Mesenteric fat pad (tissue), 1 donor: ENCODE measurements around the gene C19orf12. TPM values are rescaled to one million over a fixed set of nuclear protein-coding genes. Genes with fewer than 3 reads are reported as not detected.

Source experiments
- DNase-seq: peaks from one replicate; pipeline ENCODE4 v3.0.0-alpha.2; 2020; ENCODE audit warnings: low spot score
- total RNA-seq: library from RNA; stranded (reverse); fragmentation: NEBNext Ultra II Directional; extraction: Animal tissue kit (Norgen Biotek cat#: 25700); gene quantifications from one replicate; pipeline ENCODE4 v1.2.1, GENCODE V29; 2021
- donor health status: DM: yes; HTN: yes; CAD: no.

C19orf12 gene
- total RNA-seq, 1 donor from 2014 or later: 148 TPM

DNA sequence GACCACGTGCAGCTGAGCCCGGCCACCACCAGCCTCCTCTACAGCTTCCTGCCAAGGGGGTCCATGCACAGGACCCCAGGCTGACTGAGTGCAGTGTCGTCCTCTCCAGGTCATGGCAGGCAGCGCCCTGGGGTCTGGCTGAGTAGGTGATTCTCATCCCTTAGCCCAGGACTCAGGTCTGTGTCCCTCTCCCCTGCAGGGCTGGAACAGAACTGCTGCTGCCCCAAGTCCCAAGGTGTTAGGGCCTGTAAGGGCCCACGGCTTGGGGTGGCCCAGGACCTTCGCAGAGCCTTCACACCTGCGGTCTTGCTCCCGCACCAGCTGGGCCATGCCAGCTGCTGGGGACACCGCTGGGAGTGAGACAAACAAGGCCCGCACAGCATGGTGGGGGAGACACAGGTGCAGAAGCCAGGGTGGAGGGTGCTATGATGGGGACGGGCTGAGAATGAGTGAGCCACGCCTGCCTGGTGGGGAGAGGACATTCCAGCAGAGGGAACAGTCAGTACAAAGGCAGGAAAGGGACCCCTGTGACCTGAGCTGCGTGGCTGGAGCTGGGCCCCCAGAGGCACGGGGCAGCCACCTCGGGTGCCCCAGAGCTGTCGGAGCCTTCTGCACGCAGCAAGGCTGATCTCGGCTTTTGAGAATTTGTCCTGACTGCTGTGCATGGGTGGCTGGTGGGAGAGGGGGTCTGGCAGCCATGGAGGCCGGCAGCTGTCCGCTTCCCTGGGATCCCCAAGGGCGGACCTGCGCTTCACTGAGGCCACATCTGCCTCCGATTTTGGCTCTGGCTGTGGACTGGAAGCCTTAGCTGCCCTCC is 37.9 kb downstream of the C19orf12 start:
- peak; percentile 87 for DNase-seq

GRCh38 chr19:29676586-29676985 is 38.5 kb downstream of the C19orf12 start:
- DNase-seq: no peak

GRCh38 chr19:29675650-29676186 is 39.3 kb downstream of the C19orf12 start:
- peak; percentile 59 for DNase-seq

GRCh38 chr19:29675120-29675649 is 39.9 kb downstream of the C19orf12 start:
- no peak for DNase-seq

DNA sequence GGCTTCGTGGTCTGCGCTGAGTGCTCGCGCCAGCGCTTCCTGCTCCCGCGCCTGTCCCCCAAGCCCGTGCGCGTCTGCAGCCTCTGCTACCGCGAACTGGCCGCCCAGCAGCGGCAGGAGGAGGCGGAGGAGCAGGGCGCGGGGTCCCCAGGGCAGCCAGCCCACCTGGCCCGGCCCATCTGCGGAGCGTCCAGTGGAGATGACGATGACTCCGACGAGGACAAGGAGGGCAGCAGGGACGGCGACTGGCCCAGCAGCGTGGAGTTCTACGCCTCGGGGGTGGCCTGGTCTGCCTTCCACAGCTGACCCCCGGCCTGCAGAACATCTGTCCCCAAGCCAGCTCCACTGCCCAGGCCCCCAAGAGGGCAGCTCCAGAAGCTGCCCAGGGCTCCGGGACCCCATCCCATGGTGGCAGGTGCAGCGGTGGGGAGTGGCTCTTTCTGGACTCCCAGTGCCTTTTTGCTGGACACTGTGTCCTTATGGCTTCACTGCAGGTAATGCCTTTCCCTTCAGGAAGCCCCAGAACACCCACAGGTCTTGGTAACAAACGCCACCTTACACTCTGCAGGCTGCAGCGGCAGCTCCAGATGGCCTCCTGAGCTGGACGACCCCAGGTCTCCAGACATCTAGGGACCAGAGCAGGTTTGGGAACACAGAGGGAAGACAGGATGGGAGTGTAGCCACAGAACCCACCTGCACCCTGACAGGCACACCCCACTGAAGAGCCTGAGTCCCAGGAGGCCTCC is 40.5 kb downstream of the C19orf12 start:
- DNase-seq: peak; percentile 78

- peak; percentile 79 for DNase-seq
Observed at GRCh38 chr19:29673451-29674371, 41.4 kb downstream of the C19orf12 start.

- DNase-seq: peak; percentile 53
Observed at GRCh38 chr19:29672933-29673336, 42.1 kb downstream of the C19orf12 start.

DNA sequence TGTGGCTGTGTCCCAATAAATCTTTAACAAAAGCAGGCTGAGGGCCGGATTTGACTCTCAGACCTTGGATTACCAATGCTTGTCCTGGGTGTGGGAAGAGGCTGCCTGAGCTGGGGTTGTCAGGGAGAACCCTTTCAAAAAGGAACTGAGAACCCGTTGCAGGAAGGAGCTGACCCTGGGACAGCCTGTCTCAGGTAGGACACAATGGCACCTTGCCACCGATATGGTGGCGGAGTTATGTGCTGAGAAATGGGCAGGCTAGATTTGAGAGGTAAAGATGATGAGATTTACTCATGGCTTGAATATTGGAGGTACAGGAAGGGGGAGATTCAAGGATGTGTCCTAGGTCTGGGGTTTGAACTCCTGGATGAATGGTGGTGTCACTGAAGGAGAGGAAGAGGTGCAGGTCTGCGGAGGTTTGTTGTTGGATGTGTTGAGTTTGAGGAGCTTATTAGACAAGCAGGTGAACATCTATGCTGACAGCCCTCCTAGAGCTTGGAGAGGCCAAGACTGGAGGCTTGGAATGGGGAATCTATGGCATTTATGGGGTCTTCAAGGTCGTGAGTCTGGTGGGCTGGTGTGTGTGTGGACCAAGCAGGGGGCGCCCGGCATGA is 42.6 kb downstream of the C19orf12 start:
- peak; percentile 51 for DNase-seq

GRCh38 chr19:29671393-29672160 is 43.5 kb downstream of the C19orf12 start:
- DNase-seq: peak; percentile 67

GRCh38 chr19:29671026-29671392 is 44.1 kb downstream of the C19orf12 start:
- peak; percentile 5 for DNase-seq

DNA sequence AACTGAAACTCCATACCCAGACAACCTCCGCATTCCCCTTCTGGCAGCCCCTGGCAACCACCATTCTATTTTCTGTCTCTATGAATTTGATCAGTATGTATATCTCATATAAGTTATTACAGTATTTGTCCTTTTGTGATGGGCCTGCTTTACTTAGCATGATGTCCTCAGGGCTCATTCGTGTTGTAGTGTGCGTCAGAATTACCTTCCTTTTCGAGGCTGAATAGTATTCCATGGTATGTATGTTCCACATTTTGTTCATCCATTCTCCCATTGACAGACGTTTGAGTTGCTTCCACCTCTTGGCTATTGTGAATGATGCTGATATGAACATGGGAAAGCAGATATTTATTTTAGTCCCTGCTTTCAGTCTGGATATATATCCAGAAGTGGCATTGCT is 44.8 kb downstream of the C19orf12 start:
- DNase-seq: no peak

DNA sequence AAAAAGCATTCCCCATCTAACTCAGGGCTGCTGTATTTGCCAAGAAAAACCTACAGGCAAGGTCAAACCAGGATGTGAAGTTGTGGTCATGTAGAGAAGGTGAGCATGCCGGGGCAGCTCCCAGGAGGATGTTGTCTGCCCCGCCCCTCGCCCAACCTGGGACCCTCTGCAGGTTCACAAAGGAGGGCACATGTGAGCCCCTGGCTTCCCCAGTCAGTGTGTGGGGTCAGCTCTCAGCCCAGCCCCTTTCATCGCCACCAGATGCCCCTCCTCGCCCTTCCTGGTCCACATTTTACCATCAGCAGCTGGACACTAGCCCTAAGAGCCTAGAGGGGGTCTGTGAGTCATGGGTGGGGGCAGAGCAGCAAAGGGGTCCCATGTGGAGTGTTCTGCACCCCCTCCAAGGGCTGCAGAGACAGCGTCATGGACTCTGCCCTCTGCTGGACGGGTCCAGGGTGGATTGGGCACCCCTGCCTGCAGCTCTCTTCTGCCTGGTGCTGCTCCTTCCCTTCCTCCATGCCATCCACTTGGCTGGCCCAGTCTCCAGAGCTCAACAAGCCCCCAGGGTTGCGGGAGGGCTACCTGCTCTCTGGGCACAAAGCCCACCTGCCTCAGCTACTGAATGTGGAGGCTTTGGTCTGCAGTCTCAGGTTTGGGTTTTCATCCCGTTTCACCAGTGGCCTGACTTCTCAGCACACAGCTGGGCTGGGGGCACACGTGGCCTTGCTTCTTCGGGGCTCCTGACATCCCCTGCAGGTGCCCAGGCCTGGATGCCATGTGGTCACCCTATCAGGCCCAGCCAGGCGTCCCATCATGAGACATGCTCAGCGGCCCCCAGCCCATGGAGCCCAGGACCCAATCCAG is 46.1 kb downstream of the C19orf12 start:
- DNase-seq: peak; percentile 80

- no peak for DNase-seq
Observed at GRCh38 chr19:29667901-29668341, 47.1 kb downstream of the C19orf12 start.

- no peak for DNase-seq
Observed at GRCh38 chr19:29667387-29667783, 47.7 kb downstream of the C19orf12 start.

- peak; percentile 86 for DNase-seq
Observed at GRCh38 chr19:29666578-29667386, 48.3 kb downstream of the C19orf12 start.

DNA sequence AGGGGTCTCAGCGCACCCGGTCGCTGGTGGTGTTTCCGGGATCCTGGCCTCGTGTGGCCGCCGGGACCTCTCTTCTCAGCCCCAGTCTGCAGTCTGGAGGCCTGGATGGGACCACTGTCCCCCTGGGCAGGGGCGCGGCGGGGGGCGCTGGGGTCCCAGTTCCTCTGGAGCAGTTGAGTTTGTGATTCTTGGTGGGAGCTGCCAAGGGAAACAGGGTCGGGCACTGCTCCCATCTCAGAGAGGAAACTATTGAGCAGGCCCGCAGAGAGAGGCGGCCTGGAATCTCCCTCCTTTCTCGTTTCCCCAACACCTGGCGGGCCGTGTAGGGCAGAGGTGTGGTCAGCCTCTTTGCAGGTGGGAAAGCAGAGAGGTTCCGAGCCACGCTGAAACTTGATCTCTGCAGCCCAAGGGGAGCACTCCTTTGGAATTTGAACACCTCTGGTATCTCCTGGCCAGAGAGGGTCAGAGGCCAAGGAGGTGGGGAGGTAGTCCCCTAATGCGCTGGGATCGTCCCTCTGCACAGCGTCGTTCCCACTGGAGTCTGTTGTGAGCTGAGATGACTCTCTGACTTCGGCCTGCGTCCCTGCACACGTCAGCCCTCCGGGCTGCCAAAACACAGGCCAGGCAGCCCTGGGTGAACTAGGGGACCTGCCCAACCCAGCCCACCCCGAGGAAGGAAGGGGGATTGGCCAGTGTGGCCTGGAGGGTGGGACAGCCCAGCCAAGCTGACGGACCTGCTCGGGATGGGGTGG is 49.1 kb downstream of the C19orf12 start:
- DNase-seq: peak; percentile 89
